SW480 (cell line): ENCODE results near the gene FAM3B.
"Not testable (repeated sequence)": the region's sequence is repeated elsewhere in the genome, so short reads cannot be mapped to it uniquely, and the experiment has no call there.

Experiments
- DNase-seq: peaks from one replicate; pipeline ENCODE4 v3.0.0-alpha.2; 2016; ENCODE audit warnings: low spot score

FAM3B gene

DNA sequence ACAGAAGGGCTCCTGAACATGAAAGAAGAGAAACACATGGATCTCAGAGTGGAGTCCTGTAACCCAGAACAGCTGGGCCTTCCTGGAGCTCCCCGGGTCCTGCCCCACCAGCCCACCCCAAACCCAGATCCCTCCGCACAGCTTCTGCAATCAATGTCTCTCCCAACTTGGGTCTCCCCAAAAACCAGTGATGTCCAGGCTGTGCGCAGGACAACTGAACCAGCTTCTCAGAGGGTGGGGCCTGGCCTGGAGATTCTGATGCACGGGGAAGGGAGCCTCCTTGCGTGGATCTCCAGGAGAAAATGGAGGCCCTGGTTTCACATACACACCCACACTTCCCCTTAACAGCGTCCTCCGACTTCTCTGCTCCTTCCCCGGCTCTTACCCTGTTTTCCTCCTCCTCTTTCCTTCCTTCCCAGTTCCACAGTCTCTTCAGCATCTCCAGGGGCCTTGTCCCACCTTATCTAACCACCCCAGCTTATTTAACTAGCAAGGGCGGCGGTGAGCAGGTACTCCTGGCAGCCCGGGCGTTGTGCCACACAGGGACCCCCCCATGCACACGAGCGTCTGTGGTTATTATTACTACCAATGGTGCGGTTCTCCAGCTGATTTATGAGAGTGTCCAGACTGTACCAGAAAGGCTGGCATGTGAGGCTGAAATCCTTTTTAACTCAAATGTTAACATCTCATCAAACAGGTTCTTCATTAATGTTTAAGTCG, 34.0 kb downstream of the FAM3B start:
- DNase-seq: no peak

DNA sequence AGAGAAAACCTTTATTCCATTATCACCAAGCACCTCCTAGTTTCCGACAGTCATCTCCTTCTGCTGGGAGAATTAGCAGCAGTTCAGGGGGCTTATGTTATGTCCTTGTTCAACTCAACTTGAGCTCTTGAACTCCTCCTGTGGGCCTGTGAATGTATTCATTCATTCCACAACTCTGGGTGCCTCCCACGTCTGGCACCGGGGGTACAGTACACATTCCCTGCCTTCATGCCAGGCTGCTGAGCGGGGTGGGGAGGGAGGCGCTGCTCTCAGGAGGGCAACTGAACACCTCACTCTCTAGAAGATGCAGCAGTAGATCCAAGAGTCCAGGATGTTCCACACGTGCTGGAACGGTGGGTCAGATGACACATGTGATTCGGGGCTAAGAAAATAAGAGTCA, 40.9 kb downstream of the FAM3B start:
- no peak for DNase-seq

DNA sequence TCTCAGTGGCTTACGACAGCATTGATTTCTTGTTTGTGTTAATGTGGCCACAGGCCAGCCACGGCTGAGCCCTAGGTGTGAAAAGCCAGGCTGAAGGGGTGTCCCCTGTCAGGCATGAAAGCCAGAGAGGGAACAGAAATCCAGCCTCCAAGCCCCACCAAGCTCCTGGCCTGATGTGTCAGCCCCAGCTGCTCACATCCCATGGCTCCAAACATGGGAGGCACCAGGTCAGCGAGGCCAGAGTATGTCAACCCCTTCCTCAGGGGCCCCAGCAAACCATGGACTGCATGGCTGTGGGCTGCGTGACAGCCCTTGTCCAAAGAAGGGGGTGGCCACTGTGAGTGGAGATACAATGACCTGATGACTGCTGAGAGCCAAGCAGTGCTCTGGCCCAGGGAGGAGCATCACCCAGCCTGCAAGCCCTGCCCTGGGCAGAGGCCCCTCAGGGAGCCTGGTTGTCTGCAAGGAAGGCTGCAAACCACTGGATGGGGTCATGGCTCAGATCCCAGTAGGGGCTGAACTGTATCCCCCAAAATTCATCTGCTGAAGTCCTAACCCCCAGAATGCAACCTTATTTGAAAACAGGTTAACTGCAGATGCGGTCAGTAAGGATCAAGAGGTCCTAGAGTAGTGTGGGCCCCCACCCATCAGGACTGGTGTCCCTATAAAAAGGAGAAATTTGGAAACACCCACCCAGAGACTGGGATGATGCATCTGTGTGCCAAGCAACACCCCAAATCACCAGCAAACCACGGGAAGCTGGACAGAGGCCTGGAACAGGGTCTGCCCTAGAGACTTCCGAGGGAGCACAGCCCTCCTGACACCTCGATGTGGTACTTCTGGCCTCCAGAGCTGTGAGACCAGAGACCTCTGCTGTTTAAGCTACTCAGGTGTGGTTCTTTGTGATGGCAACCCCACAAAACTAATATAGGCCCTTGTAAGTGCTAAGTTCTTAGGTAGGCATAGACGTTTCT, 41.9 kb downstream of the FAM3B start:
- DNase-seq: no peak

DNA sequence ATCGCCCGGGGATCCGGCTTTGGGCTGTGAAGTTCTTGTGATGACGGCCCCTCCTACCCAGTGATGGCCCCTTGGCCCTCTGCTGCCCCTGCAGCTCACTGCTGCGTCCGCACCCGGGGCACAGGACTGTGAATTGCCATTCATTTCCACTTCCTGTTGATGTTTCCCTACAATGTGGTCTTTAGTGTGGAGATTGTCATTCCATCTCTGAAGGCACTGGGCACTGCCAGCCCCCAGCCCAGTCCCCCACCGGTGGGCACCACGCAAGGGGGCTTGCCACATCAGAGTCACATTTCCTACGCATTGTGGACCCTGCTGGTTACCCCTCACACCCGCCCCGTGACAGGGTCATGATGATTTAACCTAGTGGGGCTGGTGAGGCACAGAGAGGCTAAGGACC, 42.7 kb downstream of the FAM3B start:
- no peak for DNase-seq

DNA sequence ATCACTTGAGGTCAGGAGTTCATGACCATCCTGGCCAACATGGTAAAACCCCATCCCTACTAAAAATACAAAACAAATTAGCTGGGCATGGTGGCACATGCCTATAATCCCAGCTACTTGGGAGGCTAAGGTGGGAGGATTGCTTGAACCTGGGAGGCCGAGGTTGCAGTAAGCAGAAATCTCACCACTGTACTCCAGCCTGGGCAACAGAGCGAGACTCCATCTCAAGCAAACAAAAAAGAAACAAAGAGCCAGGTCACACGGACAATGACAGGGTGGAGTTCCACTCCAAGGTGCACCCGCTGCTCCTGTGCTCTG, 43.1 kb downstream of the FAM3B start:
- not testable (repeated sequence) for DNase-seq

DNA sequence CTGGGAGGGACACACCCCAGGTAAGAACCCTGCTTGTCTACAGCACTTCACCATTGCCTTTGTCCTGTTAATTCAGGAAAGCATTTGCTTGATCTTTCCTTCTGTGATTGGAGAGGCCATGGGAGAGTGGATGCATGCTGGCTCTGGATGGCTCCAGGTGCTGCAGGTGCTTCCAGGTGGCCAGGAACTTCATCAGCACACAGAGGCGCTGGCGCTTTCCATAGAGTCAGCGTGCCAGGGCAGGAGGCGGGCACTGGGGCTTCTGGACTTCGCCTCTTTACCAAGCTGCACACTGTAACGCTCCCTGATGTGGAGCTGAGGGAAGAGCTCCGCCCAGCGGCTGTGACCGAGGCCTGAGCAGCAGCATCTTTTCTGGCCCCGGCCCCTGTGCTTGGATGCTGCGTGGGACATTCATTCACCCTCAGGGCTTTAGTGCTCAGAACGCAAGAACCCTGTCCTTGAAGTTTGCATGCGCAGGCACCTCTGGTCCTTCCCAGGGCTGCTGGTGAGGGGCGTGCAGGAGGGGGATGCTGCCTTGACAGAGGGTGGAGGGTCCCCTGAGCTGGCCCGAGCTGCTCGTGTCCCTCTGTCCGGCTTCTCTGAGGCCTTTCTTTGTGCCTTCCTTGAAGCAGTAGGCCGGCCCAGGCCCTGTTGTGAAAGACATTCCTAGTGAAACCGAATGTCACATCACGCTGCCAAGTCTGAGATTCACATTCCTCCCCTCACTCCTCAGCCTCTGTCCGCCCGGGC, 43.6 kb downstream of the FAM3B start:
- DNase-seq: peak; percentile 75

DNA sequence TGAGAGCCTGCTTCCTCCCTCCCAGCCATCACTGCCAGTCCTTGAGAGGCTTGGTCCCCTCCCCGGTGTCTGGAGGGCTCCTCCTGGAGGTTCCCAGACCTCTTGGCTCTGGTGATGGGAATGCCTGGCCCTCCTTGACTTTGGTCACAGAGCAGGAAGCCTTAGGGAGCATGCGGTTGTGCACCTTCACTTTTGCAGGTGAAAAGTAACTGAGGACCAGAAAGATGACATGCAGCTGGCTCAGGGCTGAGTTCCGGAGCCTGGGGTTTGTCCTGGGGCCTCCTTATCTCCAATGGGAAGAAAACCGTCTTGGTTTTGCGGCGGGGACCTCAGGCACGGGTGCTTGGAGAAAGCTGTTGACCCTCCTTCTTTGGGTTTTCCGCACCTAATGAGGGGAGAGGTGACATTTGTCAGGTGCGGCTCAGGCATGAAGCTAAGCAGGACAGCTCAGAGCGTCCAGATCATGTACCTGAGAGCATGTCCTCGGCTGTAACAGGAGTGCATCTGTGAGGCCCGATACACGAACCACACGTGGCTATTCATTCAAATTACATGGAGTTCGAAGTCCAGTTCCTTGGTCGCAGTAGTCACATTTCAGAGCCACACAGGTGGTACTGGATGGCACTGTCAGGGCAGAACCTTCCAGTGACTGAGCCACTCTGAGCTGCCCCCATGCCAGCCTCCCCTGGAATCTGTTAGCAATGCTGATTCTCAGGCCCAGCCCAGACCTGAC, 44.6 kb downstream of the FAM3B start:
- DNase-seq: peak; percentile 85

DNA sequence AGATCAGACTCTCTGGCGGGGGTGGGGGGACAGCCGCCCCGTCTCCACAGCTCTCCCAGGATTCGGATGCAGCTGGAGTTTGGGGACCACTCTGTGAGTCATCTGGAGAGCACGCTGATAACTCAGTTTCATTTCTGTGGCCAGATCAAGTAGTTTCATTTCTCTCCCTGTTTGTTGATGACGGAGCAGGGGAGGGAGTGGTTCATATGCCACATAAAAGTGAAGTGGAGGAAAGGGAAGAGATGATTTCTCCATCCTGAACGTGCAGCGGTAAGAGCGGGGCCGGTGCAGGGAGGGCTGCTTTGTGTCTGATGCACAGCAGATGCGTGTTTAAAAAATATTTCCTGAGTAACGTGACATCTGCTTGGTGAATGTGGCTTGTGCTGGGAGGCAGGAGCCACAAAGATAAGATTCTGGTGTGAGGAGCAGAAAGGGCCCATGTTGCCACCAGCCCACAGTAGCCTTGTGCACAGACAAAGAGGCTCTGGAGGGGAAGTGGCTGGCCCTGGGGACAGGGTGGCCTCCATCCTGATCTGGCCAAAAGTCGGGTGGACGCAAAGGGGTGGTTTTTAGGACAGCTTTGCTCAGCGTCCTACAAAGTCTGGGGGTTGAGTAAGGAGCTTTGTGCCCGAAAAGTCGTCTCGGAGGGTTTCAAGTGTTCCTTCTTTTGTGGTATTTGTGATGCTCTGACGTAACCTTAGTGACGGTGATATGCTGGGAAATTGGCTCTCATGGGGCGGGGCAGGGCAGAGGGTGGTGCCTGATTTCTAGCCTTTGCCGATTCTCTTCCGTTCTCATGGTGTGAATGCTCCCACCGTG, 45.4 kb downstream of the FAM3B start, which contains the start of gene MX2:
MX2 (plus strand) TSS at position 242 of the 819 bp plus-strand sequence. CDS start 14,880 bp downstream, outside the sequence.
- peak; percentile 99 for DNase-seq

DNA sequence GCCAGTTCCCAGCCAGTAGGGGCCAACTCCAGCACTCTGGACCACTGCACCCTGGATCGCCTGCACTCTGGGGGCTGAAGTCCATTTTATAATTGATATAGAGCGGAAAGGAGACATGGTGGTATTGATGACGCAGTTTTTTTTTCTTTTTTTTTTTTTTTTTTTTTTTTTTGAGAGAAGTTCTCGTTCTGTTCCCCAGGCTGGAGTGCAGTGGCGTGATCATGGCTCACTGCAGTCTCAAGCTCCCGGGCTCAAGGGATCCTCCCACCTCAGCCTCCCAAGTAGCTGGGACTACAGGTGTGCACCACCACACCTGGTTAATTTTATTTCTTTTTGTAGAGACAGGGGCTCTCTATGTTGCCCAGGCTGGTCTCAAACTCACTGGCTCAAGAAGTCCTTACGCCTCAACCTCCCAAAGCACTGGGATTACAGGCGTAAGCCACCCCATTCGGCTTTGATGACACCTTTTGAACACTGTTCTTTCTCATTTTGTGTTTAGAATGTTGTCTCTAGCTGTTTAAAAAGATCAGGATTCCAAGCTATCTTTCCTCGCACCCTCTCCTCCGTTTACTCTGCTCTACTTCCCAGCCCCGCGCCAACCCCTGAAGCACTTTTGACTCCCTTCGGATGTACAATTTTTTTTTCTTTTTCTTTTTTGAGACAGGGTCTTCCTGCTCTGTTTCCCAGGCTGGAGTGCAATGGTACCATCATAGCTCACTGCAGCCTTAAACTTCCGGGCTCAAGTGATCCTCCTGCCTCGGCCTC, 46.2 kb downstream of the FAM3B start:
- no peak for DNase-seq

DNA sequence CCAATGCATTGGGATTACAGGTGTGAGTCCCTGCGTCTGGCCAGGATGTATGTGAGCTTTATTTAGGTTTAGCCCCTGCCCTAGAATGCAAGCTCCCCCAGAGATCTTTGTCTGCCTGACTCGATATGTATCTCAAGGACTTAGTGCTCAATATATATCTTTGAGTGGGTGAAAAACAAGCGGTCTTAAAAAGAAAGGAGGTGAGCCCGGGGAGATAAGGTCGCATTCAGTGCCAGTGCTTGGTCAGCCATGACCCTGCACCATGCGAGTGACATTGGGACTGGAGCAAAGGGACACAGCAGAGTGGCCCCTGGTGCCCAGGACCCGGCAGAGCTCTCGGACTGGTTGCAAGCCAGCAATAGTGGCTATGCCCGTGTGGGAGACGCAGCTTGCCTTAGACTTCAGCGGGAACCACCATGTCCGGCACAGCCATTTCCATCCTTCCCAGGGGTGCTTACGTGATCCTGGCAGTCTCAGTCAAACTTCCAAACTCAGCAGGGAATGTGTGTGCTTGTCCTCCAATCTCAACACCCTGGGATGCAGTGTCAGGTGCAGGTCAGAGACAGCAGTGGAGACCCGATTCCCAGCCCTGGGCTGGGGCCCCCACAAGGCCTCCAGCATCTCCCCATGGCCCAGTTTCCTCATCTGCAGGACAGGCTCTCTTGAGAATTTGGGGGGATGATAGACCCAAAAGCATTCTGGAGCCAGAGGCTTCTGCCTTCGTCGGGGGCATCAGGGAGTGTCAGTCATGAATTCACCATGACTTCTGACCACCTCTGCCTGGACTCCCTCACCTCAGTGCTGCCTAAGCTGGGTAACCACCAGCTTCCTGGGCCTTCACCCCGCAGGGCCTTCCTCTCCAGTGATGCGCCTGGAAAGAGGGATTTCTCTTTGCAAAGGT, 47.0 kb downstream of the FAM3B start:
- no peak for DNase-seq

DNA sequence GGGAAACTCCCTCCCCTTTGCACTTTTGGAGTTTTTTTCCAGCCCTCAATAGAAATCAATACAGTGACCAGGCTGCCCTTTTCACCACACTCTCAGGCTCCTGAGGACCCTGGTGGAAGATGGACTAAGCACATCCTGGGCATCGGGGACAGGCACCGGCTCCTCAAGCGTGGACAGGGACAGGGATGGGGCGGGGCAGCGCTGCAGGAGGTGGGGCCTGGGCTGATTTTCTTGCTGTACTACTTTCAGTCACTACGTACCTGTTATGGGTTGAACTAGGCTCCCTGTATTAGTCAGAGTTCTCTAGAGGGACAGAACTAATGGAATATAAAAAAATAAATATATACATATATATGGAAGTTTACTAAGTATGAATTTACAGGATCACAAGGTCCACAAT, 47.7 kb downstream of the FAM3B start:
- no peak for DNase-seq

DNA sequence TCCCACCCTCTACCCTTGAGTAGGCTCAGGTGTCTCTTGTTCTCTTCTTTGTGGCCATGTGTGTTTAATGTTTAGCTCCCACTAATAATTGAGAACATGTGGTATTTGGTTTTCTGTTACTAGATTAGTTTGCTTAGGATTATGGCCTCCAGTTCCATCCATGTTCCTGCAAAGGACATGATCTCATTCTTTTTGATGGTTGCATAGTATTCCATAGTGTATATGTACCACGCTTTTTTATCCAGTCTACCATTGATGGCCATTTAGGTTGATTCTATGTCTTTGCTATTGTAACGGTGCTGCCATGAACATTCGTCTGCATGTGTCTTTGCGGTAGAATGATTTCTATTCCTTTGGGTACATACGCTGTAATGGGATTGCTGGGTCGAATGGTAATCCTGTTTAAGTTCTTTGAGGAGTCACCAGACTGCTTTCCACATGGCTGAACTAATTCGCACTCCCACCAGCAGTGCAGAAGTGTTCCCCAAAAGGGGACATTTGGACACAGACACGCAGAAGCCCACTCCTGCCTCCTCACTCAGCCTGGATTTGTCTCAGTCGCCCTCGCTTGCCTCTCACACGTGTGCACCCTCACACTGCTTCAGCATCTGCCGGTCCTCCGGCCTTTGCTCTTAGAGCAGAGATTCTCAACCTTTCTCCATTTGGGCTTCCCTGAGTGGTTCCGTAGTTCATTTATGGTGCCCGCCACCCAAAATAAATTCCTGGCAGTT, 48.9 kb downstream of the FAM3B start:
- DNase-seq: no peak

DNA sequence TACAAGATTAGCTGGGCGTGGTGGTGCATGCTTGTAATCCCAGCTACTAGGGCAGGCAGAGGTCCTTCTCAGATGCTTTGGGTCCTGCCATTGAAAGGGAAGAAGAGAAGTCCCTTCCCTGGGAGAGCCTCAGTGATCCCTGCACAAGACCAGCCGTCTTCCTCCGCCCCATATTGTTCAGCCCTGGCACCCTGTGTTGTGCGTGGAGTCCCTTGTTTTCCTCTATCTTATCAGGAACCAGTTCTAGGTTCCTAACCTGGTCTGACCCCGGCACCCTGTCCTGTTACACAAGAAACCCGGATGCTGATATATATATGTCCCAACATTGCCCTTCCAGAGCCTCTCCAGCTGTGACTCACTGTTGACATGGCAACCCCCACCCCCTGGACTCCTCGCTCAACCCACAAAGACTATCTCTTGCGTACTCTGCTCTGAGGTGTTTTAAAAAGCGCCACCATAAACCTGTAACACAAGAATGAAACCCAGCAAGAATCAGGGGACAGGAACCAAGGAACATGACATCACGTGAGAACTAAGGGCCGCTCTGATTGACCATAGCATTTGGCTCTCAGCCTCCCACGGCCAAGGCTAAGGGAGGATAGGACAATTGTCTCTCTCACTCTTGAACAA, 50.0 kb downstream of the FAM3B start:
- peak; percentile 95 for DNase-seq

DNA sequence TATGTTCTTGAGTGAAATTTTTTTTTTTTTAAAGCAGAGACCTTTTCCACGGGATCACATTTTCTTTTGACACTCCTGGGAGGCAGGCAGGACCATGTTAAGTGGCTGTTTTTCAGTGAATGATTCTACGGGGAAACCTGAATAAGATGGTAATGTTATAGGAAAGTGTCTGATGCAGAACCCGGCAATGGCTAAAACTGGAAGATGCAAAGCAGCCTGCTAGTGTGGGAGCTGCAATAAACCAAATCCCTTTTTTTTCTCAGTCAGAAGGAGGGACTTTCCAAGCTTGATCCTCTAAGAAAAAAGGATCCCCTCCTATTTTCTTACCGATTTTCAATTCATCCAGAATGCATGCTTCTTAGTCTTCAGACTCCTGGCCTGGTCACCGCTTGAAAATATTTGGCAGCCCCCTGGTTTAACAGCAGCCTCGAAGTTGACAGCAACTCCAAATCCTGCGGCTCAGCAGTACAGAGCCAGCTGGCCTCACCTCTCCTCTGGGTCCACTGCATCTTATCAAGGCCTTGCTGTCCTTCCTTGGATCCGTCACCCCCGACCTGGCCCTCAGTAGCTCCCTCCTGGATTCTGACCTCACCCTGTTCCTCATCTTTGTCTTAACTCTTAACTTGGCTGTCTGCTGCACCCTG, 50.8 kb downstream of the FAM3B start:
- no peak for DNase-seq

DNA sequence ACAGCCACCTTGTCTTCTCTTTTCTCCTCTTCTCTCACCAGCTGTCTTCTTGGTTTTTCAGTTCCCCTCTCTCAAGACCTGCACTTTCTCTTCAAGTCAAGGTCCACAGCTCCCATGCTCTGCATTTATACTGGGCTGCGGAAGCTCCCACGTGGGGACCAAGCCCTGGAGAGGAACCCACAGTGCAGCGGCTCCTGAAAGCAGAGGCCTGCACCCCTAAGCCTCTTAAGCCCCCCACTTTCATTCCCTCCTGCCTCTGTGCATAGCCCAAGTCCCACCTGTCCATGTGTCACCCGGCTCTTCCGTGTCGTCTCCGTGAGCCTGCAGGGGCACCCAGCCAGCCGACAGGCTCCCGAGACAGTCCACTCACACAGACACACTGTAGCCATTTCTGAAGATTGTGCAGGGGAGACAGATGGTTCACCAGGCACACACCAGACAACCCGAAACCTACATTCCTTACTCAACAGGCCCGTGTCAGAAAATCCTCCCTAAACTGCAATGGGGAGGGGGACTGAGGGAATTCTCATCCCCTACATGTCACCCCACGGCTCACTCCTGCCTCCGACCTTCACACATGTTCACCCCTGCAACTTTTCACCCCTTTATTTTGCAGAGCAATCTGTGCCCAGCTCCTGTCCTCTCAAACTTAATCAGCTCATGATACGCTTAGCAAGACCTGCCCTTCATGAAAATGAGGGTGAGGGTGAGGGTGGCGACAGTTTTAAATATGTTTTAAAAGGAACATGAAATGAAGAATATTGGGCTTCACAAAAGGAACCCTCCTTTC, 51.5 kb downstream of the FAM3B start:
- no peak for DNase-seq

DNA sequence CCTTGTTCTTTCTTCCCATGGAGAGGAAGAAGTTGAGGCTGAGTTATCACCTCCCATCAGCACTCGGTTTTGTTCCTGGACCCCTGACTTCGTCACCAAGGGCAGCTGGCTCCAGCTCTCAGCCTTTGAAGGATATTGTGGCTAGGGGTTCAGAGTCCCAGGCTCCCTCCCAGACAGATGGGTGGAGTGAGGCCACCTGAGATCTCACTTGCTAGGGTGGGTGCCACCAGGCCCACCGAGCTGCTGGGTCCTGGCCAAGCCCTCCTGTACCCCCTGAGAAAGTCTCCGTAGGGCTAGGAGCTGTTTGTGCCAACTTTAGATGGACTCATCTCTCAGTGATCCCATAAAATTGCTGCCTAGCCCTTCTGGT, 52.1 kb downstream of the FAM3B start:
- no peak for DNase-seq
